ENCODE results near the gene KCNG2. TPM values are rescaled to one million over a fixed set of nuclear protein-coding genes. Genes with fewer than 3 reads are reported as not detected.

KCNG2 gene
- total and polyA plus RNA-seq, 2 experiments from 2014 or later, result 0.13 to 0.52 TPM

DNA sequence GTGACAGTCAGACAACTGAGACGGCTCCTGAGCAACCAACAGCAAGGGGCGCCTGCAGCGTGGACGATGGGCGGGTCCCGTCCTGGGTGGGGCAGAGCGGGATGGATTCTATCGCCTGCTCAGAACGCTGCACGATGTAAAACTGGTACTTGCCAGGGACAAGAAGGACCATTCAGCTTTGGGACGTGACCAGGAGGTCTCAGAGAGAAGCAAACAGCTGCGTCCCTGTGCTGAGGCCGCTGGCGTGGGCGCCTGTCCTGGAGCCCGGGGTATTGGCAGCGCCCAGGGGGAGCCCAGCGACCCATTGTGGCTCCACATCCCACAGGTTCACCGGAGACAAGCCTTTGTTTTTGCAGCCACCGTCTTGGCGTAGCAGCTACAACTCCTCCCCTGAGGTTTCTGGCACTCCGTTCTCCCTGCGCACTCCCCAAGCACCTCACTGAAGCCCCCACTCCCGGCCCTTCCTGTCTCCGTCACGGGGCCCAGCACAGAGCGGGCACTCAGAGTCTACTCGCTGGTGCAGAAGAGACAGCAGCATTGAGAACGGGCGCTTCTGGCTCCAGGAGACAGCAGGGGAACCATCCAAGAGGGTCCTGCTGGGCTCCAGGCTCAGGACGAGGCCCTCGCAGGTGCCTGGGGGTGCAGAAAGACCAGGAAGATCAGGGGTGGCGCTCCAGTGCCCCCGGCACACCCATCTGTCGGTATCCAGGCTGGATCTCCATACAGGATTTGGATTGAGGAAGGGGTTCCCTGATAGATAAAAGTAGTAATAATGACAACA lies 22.1 kb upstream of the KCNG2 start:
- Mint-ChIP-seq H3K27ac (no peak overlapping the region), H3K27me3 (ENCODE audit: insufficient read depth, low read depth, poor library complexity) (peaks cover 18% of the 10 kb centered on the region), H3K4me3 (no peak overlapping the region), H3K4me1 (no peaks in the 10 kb centered on the region), H3K9me3 (no peaks in the 10 kb centered on the region; the same call in 2 of the 3 replicates), H3K36me3 (ENCODE audit: low read depth) (no peaks in the 10 kb centered on the region; the same call in 2 of the 3 replicates)
- Histone ChIP-seq H3K27ac (ENCODE audit: low read depth) (no peak overlapping the region), H3K79me2 (replicated peaks; ENCODE audit: insufficient read depth) (no peaks in the 10 kb centered on the region), H3F3A (replicated peaks; ENCODE audit: low read depth) (no peaks in the 10 kb centered on the region), H3K4me2 (no peak overlapping the region), H3K36me3 (ENCODE audit: insufficient read depth) (no peaks in the 10 kb centered on the region), H2AFZ (no peak overlapping the region), H3K4me1 (ENCODE audit: insufficient read depth) (no peaks in the 10 kb centered on the region), H3K9me2 (ENCODE audit: insufficient read depth) (no peaks in the 10 kb centered on the region), H4K20me1 (replicated peaks; ENCODE audit: insufficient read depth) (no peaks in the 10 kb centered on the region), H3K27me3 (ENCODE audit: insufficient read depth) (no peaks in the 10 kb centered on the region), H3K4me3 (no peak overlapping the region)
- ATAC-seq, result no peak
- TF ChIP-seq CTCF (conservative IDR thresholded peaks at IDR 0.05; ENCODE audit: low read depth in 2 of 2) (no peak), JUNB (IDR thresholded peaks at IDR 0.05; ENCODE audit: unreplicated experiment) (no peak), NANOG (IDR thresholded peaks at IDR 0.05; ENCODE audit: borderline replicate concordance) (no peak), STAT1 (IDR thresholded peaks at IDR 0.05; ENCODE audit: unreplicated experiment) (no peak), ZNF114 (CRISPR knock-in tag; IDR thresholded peaks at IDR 0.05) (no peak), CREB1 (CRISPR knock-in tag; IDR thresholded peaks at IDR 0.05; ENCODE audit: low read depth) (no peak), POLR2AphosphoS5 (IDR thresholded peaks at IDR 0.05; ENCODE audit: low read depth) (no peak), EZH2phosphoT487 (IDR thresholded peaks at IDR 0.05; ENCODE audit: unreplicated experiment) (no peak), EZH2 (IDR thresholded peaks at IDR 0.05; ENCODE audit: low read depth, unreplicated experiment) (no peak), ZNF462 (CRISPR knock-in tag; IDR thresholded peaks at IDR 0.05) (no peak), ZNF331 (CRISPR knock-in tag; IDR thresholded peaks at IDR 0.05; ENCODE audit: low read depth) (no peak)
- TF ChIP-seq, protein P1, sequence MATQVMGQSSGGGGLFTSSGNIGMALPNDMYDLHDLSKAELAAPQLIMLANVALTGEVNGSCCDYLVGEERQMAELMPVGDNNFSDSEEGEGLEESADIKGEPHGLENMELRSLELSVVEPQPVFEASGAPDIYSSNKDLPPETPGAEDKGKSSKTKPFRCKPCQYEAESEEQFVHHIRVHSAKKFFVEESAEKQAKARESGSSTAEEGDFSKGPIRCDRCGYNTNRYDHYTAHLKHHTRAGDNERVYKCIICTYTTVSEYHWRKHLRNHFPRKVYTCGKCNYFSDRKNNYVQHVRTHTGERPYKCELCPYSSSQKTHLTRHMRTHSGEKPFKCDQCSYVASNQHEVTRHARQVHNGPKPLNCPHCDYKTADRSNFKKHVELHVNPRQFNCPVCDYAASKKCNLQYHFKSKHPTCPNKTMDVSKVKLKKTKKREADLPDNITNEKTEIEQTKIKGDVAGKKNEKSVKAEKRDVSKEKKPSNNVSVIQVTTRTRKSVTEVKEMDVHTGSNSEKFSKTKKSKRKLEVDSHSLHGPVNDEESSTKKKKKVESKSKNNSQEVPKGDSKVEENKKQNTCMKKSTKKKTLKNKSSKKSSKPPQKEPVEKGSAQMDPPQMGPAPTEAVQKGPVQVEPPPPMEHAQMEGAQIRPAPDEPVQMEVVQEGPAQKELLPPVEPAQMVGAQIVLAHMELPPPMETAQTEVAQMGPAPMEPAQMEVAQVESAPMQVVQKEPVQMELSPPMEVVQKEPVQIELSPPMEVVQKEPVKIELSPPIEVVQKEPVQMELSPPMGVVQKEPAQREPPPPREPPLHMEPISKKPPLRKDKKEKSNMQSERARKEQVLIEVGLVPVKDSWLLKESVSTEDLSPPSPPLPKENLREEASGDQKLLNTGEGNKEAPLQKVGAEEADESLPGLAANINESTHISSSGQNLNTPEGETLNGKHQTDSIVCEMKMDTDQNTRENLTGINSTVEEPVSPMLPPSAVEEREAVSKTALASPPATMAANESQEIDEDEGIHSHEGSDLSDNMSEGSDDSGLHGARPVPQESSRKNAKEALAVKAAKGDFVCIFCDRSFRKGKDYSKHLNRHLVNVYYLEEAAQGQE (IDR thresholded peaks at IDR 0.05; ENCODE audit: unreplicated experiment), result no peak
- TF ChIP-seq, protein P2, sequence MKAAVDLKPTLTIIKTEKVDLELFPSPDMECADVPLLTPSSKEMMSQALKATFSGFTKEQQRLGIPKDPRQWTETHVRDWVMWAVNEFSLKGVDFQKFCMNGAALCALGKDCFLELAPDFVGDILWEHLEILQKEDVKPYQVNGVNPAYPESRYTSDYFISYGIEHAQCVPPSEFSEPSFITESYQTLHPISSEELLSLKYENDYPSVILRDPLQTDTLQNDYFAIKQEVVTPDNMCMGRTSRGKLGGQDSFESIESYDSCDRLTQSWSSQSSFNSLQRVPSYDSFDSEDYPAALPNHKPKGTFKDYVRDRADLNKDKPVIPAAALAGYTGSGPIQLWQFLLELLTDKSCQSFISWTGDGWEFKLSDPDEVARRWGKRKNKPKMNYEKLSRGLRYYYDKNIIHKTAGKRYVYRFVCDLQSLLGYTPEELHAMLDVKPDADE (IDR thresholded peaks at IDR 0.05), result no peak
- DNase-seq (ENCODE audit: low spot score), result no peak

Measured in GM23338 (cell line).